ENCODE measurements around the gene TLE2.
"Not testable (repeated sequence)": the region's sequence is repeated elsewhere in the genome, so short reads cannot be mapped to it uniquely, and the experiment has no call there.

TLE2 gene

GRCh38 chr19:3055741-3056416 lies 26.8 kb upstream of the TLE2 start:
- DNase-seq (ENCODE audit: low read depth), result no peak

- DNase-seq (ENCODE audit: low read depth), result no peak
These were observed 26.1 kb upstream of the TLE2 start for GRCh38 chr19:3054972-3055740.

- no peak for DNase-seq (ENCODE audit: low read depth)
These were observed 25.3 kb upstream of the TLE2 start for GRCh38 chr19:3054265-3054971.

- no peak for DNase-seq (ENCODE audit: low read depth)
These were observed 24.7 kb upstream of the TLE2 start for GRCh38 chr19:3053780-3054179.

GRCh38 chr19:3053218-3053621 lies 24.1 kb upstream of the TLE2 start:
- DNase-seq (ENCODE audit: low read depth), result no peak

- not testable (repeated sequence) for DNase-seq (ENCODE audit: low read depth)
These were observed 20.9 kb upstream of the TLE2 start for GRCh38 chr19:3050016-3050415.

- no peak for DNase-seq (ENCODE audit: low read depth)
These were observed 20.0 kb upstream of the TLE2 start for GRCh38 chr19:3049089-3049488.

GRCh38 chr19:3048190-3048533 lies 19.1 kb upstream of the TLE2 start:
- no peak for DNase-seq (ENCODE audit: low read depth)

GRCh38 chr19:3047496-3048189 lies 18.6 kb upstream of the TLE2 start:
- DNase-seq (ENCODE audit: low read depth), result peak; percentile 56

- DNase-seq (ENCODE audit: low read depth), result no peak
These were observed 17.8 kb upstream of the TLE2 start for GRCh38 chr19:3046698-3047495.

GRCh38 chr19:3045885-3046697 lies 17.0 kb upstream of the TLE2 start:
- DNase-seq (ENCODE audit: low read depth), result no peak

- DNase-seq (ENCODE audit: low read depth), result no peak
These were observed 16.1 kb upstream of the TLE2 start for GRCh38 chr19:3045191-3045590.

GRCh38 chr19:3042621-3043267 lies 13.7 kb upstream of the TLE2 start:
- no peak for DNase-seq (ENCODE audit: low read depth)

GRCh38 chr19:3041761-3042620 lies 12.9 kb upstream of the TLE2 start:
- no peak for DNase-seq (ENCODE audit: low read depth)

GRCh38 chr19:3041327-3041726 lies 12.2 kb upstream of the TLE2 start:
- no peak for DNase-seq (ENCODE audit: low read depth)

GRCh38 chr19:3039641-3040077 lies 10.6 kb upstream of the TLE2 start:
- no peak for DNase-seq (ENCODE audit: low read depth)

- DNase-seq (ENCODE audit: low read depth), result no peak
These were observed 10.0 kb upstream of the TLE2 start for GRCh38 chr19:3039125-3039524.

- no peak for DNase-seq (ENCODE audit: low read depth)
These were observed 9.1 kb upstream of the TLE2 start for GRCh38 chr19:3038214-3038613.

GRCh38 chr19:3036977-3037544 lies 8.0 kb upstream of the TLE2 start:
- not testable (repeated sequence) for DNase-seq (ENCODE audit: low read depth)

Measured in activated T-helper 1 cell treated with Interleukin-2 at 50 U/mL for 16 hours (primary cell).